ENCODE data around the gene C16orf96. TPM values are rescaled to one million over a fixed set of nuclear protein-coding genes. Genes with fewer than 3 reads are reported as not detected.

The C16orf96 gene
- total and polyA plus RNA-seq, 3 donors from 2014 or later = 10.3 to 19.8 (median 15.1) TPM

DNA sequence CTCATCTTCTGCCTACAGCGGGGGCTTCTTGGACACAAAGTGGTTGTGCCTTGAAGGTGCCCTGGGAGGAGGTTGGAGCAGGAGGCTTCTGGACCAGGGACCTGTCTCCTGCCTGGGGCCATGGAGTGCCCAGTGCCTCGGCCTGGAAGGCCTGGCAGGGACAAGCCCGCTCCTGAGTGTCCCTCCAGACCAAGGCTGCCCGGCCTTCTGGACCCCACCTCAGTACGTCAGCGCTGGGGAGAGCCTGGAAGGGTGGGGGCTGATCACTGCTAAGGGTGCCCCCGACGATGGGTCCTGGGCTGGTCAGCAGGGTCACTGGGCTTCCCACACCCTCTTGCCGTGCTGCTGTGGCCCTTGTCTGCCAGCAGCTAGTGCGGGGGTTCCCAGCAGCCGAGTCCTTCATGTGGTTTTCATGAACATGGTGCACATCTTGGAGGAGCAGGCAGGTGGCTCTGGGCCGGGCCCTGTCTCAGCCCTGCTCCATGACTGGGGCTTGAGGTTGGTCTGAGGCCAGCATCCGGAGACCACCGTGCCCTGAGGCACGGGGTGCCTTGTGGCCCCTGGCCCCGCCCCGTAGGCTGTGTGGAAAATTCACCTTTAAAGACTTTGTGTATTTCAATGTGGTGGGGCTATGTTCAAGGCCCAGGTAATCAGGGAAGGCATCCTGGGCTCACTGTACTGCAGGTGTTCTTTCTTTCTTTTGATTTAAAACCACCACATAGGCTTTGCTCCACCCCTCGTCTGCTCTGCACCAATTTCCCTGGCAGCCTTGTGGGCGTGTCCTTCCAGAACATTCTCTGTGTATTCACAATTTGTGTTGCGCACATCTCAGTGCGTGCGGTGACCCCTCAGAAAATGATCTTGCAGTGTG is 90.9 kb downstream of the C16orf96 start:
- 96 to 97% methylated on average over 10 to 22 of the region's 22 CpGs for WGBS, 2 donors
- Histone ChIP-seq H3K27me3 (no peaks in the 10 kb centered on the region), H3K36me3 (ENCODE audit: low read depth, missing control alignments) (no peaks in the 10 kb centered on the region), H3K27ac (no peak overlapping the region), H3K9me3 (no peaks in the 10 kb centered on the region), H3K4me1 (no peaks in the 10 kb centered on the region), H3K4me3 (no peak overlapping the region)
- intact Hi-C loops (cut with DNase I; ENCODE audit: low total_unique reads) = no loop called here
- no peak for DNase-seq
- TF ChIP-seq POLR2A (IDR thresholded peaks at IDR 0.05) = no peak
- TF ChIP-seq, protein P1, sequence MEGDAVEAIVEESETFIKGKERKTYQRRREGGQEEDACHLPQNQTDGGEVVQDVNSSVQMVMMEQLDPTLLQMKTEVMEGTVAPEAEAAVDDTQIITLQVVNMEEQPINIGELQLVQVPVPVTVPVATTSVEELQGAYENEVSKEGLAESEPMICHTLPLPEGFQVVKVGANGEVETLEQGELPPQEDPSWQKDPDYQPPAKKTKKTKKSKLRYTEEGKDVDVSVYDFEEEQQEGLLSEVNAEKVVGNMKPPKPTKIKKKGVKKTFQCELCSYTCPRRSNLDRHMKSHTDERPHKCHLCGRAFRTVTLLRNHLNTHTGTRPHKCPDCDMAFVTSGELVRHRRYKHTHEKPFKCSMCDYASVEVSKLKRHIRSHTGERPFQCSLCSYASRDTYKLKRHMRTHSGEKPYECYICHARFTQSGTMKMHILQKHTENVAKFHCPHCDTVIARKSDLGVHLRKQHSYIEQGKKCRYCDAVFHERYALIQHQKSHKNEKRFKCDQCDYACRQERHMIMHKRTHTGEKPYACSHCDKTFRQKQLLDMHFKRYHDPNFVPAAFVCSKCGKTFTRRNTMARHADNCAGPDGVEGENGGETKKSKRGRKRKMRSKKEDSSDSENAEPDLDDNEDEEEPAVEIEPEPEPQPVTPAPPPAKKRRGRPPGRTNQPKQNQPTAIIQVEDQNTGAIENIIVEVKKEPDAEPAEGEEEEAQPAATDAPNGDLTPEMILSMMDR (IDR thresholded peaks at IDR 0.05) = no peak

DNA sequence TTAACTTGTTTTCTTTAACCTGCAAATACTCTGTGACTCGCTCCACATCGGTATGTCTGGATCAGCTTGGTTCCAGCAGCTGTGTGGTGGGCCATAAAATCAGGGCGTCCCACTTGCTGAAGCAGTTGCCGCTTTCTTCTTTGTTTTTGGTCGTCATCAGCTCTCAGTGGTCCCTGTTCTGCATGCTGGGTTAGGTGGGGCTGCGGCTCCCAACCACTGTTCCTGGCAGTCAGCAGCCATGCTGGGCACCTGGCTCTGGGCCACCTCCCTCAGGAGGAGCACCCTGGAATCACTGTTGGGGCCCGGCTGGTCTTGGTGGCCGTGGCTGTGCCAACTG is 91.5 kb downstream of the C16orf96 start:
- WGBS, 2 donors = 95 to 99% methylated on average over 7 to 8 of the region's 8 CpGs
- H3K9me3 ChIP-seq = no peaks in the 10 kb centered on the region
- no peaks in the 10 kb centered on the region for H3K4me1 ChIP-seq
- H3K4me3 ChIP-seq = no peak overlapping the region
- intact Hi-C loops (cut with DNase I; ENCODE audit: low total_unique reads) = no loop called here
- H3K27me3 ChIP-seq = no peaks in the 10 kb centered on the region
- TF ChIP-seq, protein P1 (IDR thresholded peaks at IDR 0.05) = no peak
- TF ChIP-seq POLR2A (IDR thresholded peaks at IDR 0.05) = no peak
- no peaks in the 10 kb centered on the region for H3K36me3 ChIP-seq (ENCODE audit: low read depth, missing control alignments)
- no peak for DNase-seq
- H3K27ac ChIP-seq = no peak overlapping the region

DNA sequence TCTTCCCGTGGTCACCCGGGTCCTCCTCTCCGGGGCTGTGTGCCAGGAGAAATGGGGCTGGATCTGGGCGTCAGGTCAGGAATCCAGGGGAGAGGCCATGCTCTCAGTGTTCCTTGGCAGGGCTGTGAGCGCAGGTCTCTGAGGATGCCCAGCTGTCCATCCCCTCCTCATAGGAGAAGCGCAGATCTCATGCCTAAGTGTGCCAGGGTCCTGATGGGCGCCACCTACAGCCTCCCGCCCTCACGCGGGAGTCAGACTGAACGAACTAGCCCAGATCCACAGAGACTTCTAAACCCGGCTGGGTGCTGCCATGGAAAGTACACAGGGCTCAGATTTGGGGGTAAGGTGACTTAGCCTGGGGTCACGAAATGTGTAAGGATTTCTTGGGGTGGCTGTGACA is 92.8 kb downstream of the C16orf96 start:
- 95 to 96% methylated on average over 11 to 13 of the region's 13 CpGs for WGBS, 2 donors
- DNase-seq = no peak
- Histone ChIP-seq H3K9me3 (no peaks in the 10 kb centered on the region), H3K36me3 (ENCODE audit: low read depth, missing control alignments) (no peaks in the 10 kb centered on the region), H3K4me1 (peaks cover 7% of the 10 kb centered on the region), H3K27me3 (no peaks in the 10 kb centered on the region), H3K4me3 (no peak overlapping the region), H3K27ac (no peak overlapping the region)
- TF ChIP-seq, protein P1 (IDR thresholded peaks at IDR 0.05) = no peak
- no peak for TF ChIP-seq POLR2A (IDR thresholded peaks at IDR 0.05)
- intact Hi-C loops (cut with DNase I; ENCODE audit: low total_unique reads) = no loop called here

DNA sequence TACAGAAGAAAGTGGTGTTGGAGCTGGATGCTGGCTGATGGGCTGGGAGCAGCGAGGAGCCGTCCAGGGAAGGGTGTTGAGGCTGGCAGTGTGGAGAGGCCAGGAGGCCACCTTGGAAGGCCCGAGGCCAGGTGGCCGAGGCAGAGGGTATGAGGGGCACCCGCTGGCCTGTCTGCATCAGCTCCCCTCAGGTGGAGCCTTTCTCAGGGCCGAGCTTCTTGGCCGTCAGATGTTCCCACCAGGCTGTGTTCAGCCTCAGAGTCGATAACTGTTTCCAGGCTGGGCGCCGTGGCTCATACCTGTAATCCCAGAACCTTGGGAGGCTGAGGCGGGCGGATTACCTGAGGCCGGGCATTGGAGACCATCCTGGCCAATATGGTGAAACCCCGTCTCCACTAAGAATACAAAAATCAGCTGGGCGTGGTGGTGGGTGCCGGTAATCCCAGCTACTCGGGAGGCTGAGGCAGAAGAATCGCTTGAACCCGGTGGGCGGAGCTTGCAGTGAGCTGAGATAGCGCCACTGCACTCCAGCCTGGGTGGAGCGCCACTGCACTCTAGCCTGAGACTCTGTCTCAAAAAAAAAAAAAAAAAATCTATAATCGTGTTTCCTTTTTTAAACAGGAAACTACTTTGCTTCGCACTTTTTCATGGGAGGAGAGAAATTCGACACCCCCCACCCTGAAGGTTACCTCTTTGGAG is 93.8 kb downstream of the C16orf96 start:
- Histone ChIP-seq H3K9me3 (no peaks in the 10 kb centered on the region), H3K27me3 (no peaks in the 10 kb centered on the region), H3K4me3 (no peak overlapping the region), H3K36me3 (ENCODE audit: low read depth, missing control alignments) (no peaks in the 10 kb centered on the region), H3K4me1 (peaks cover 15% of the 10 kb centered on the region), H3K27ac (no peak overlapping the region)
- no peak for DNase-seq
- 93 to 95% methylated on average over 21 to 25 of the region's 25 CpGs for WGBS, 2 donors
- TF ChIP-seq POLR2A (IDR thresholded peaks at IDR 0.05) = no peak
- TF ChIP-seq, protein P1 (IDR thresholded peaks at IDR 0.05) = no peak
- intact Hi-C loops (cut with DNase I; ENCODE audit: low total_unique reads) = no loop called here

Small RNAs within 50 kb of the gene (small RNA-seq; reads per million reads assigned to genes)
- gene RN7SL850P = 0 reads per million in 2 donors

Other genes starting within 250 kb of the C16orf96 start
- gene GLIS2, start 240.3 kb upstream of the C16orf96 start, total RNA-seq = 1 to 10 TPM; 4.8 to 6.7 TPM
- 15.0 TPM for gene GLIS2, start 240.3 kb upstream of the C16orf96 start, polyA plus RNA-seq (ENCODE audit: insufficient read depth, low read depth, low replicate concordance)
- gene PAM16, start 205.0 kb upstream of the C16orf96 start, total RNA-seq = 100 to 1,000 TPM; 126 to 148 TPM
- 61.8 TPM for gene PAM16, start 205.0 kb upstream of the C16orf96 start, polyA plus RNA-seq (ENCODE audit: insufficient read depth, low read depth, low replicate concordance)
- 100 to 1,000 TPM; 103 to 125 TPM for gene VASN, start 184.5 kb upstream of the C16orf96 start, total RNA-seq
- 33.9 TPM for gene VASN, start 184.5 kb upstream of the C16orf96 start, polyA plus RNA-seq (ENCODE audit: insufficient read depth, low read depth, low replicate concordance)
- 100 to 1,000 TPM; 126 to 147 TPM for gene CORO7, start 139.7 kb upstream of the C16orf96 start, total RNA-seq
- 71.5 TPM for gene CORO7, start 139.7 kb upstream of the C16orf96 start, polyA plus RNA-seq (ENCODE audit: insufficient read depth, low read depth, low replicate concordance)
- gene DNAJA3, start 130.5 kb upstream of the C16orf96 start, total RNA-seq = 10 to 100 TPM; 80.2 to 88.3 TPM
- 56.0 TPM for gene DNAJA3, start 130.5 kb upstream of the C16orf96 start, polyA plus RNA-seq (ENCODE audit: insufficient read depth, low read depth, low replicate concordance)
- 10 to 100 TPM; 24.3 to 31.7 TPM for gene NMRAL1, start 81.7 kb upstream of the C16orf96 start, total RNA-seq
- 27.7 TPM for gene NMRAL1, start 81.7 kb upstream of the C16orf96 start, polyA plus RNA-seq (ENCODE audit: insufficient read depth, low read depth, low replicate concordance)
- gene HMOX2, start 79.9 kb upstream of the C16orf96 start, total RNA-seq = 10 to 100 TPM; 67.3 to 92.0 TPM
- gene HMOX2, start 79.9 kb upstream of the C16orf96 start, polyA plus RNA-seq (ENCODE audit: insufficient read depth, low read depth, low replicate concordance) = 216 TPM
- gene CDIP1, start 17.6 kb upstream of the C16orf96 start, total RNA-seq = 10 to 100 TPM; 32.0 to 34.0 TPM
- 34.7 TPM for gene CDIP1, start 17.6 kb upstream of the C16orf96 start, polyA plus RNA-seq (ENCODE audit: insufficient read depth, low read depth, low replicate concordance)
- gene UBALD1, start 58.5 kb downstream of the C16orf96 start, total RNA-seq = 10 to 100 TPM; 15.9 to 25.0 TPM
- gene UBALD1, start 58.5 kb downstream of the C16orf96 start, polyA plus RNA-seq (ENCODE audit: insufficient read depth, low read depth, low replicate concordance) = 33.3 TPM
- 10 to 100 TPM; 89.7 to 91.1 TPM for gene MGRN1, start 68.5 kb downstream of the C16orf96 start, total RNA-seq
- 34.7 TPM for gene MGRN1, start 68.5 kb downstream of the C16orf96 start, polyA plus RNA-seq (ENCODE audit: insufficient read depth, low read depth, low replicate concordance)
- gene NUDT16L1, start 137.2 kb downstream of the C16orf96 start, total RNA-seq = 10 to 100 TPM; 33.6 to 48.6 TPM
- gene NUDT16L1, start 137.2 kb downstream of the C16orf96 start, polyA plus RNA-seq (ENCODE audit: insufficient read depth, low read depth, low replicate concordance) = 34.3 TPM
- gene ANKS3, start 177.9 kb downstream of the C16orf96 start, total RNA-seq = 10 to 100 TPM; 40.4 to 40.6 TPM
- gene ANKS3, start 177.9 kb downstream of the C16orf96 start, polyA plus RNA-seq (ENCODE audit: insufficient read depth, low read depth, low replicate concordance) = 18.6 TPM
- 10 to 100 TPM; 61.6 to 70.0 TPM for gene DNAAF8, start 178.2 kb downstream of the C16orf96 start, total RNA-seq
- 238 TPM for gene DNAAF8, start 178.2 kb downstream of the C16orf96 start, polyA plus RNA-seq (ENCODE audit: insufficient read depth, low read depth, low replicate concordance)
- gene ZNF500, start 210.8 kb downstream of the C16orf96 start, total RNA-seq = 10 to 100 TPM; 24.3 to 24.9 TPM
- 12.5 TPM for gene ZNF500, start 210.8 kb downstream of the C16orf96 start, polyA plus RNA-seq (ENCODE audit: insufficient read depth, low read depth, low replicate concordance)
- 10 to 100 TPM; 61.0 to 68.1 TPM for gene SEPTIN12, start 232.0 kb downstream of the C16orf96 start, total RNA-seq
- gene SEPTIN12, start 232.0 kb downstream of the C16orf96 start, polyA plus RNA-seq (ENCODE audit: insufficient read depth, low read depth, low replicate concordance) = 310 TPM
- gene SMIM22, start 239.0 kb downstream of the C16orf96 start, total RNA-seq = 1 to 10 TPM; 6.1 to 9.8 TPM
- gene SMIM22, start 239.0 kb downstream of the C16orf96 start, polyA plus RNA-seq (ENCODE audit: insufficient read depth, low read depth, low replicate concordance) = 41.3 TPM
- gene ROGDI, start 246.3 kb downstream of the C16orf96 start, total RNA-seq = 10 to 100 TPM; 30.0 to 37.0 TPM
- 27.3 TPM for gene ROGDI, start 246.3 kb downstream of the C16orf96 start, polyA plus RNA-seq (ENCODE audit: insufficient read depth, low read depth, low replicate concordance)